ENCODE data around the gene TTBK1. TPM values are rescaled to one million over a fixed set of nuclear protein-coding genes. Genes with fewer than 3 reads are reported as not detected.
A peak's percentile ranks its signal among the peaks of the same experiment; 100 is the strongest.

TTBK1 gene
- total RNA-seq, 6 donors from 2014 or later = 0.06 to 0.20 (median 0.11) TPM; not detected in 2

- DNase-seq (no peak), ATAC-seq (ENCODE audit: low FRiP score in 2 of 2) (no peak)
- no peaks in the 10 kb centered on the region for H3K27me3 ChIP-seq
- WGBS, 2 donors = 93 to 94% methylated on average over 10 of the region's 10 CpGs
- no peak overlapping the region for H3K4me3 ChIP-seq
- no peaks in the 10 kb centered on the region for H3K4me1 ChIP-seq
- no peak for TF ChIP-seq CTCF (IDR thresholded peaks at IDR 0.05)
- TF ChIP-seq POLR2A (IDR thresholded peaks at IDR 0.05) = no peak
- no peak for TF ChIP-seq EP300 (IDR thresholded peaks at IDR 0.05)
- no peak for TF ChIP-seq POLR2AphosphoS5 (IDR thresholded peaks at IDR 0.05)
- H3K9me3 ChIP-seq = no peaks in the 10 kb centered on the region
- peaks cover 0 to 33% (median 12%) of the 10 kb centered on the region in 4 donors for H3K36me3 ChIP-seq
- no peak overlapping the region for H3K27ac ChIP-seq
These were observed 37.4 kb upstream of the TTBK1 start for GRCh38 chr6:43205849-43206248.

GRCh38 chr6:43207286-43207685, 36.0 kb upstream of the TTBK1 start:
- no peak overlapping the region for H3K4me3 ChIP-seq
- no peak for ATAC-seq (ENCODE audit: low FRiP score in 2 of 2)
- no peaks in the 10 kb centered on the region for H3K27me3 ChIP-seq
- DNase-seq = no peak
- H3K9me3 ChIP-seq = no peaks in the 10 kb centered on the region
- H3K36me3 ChIP-seq = peaks cover 0 to 29% (median 11%) of the 10 kb centered on the region in 4 donors
- no peak overlapping the region for H3K27ac ChIP-seq
- no peaks in the 10 kb centered on the region for H3K4me1 ChIP-seq
- TF ChIP-seq POLR2A (IDR thresholded peaks at IDR 0.05) = no peak
- no peak for TF ChIP-seq EP300 (IDR thresholded peaks at IDR 0.05)
- no peak for TF ChIP-seq CTCF (IDR thresholded peaks at IDR 0.05)
- no peak for TF ChIP-seq POLR2AphosphoS5 (IDR thresholded peaks at IDR 0.05)
- 90% methylated on average over 2 of the region's 2 CpGs for WGBS, 2 donors

- ATAC-seq (ENCODE audit: low FRiP score in 2 of 2) (no peak), DNase-seq (no peak)
- H3K4me3 ChIP-seq = no peak overlapping the region
- no peak overlapping the region for H3K27ac ChIP-seq
- peaks cover 0 to 22% (median 21%) of the 10 kb centered on the region in 4 donors for H3K36me3 ChIP-seq
- WGBS, 2 donors = 59 to 64% methylated on average over 1 of the region's 1 CpG
- no peaks in the 10 kb centered on the region for H3K27me3 ChIP-seq
- H3K4me1 ChIP-seq = no peaks in the 10 kb centered on the region
- no peaks in the 10 kb centered on the region for H3K9me3 ChIP-seq
- TF ChIP-seq CTCF (IDR thresholded peaks at IDR 0.05) = no peak
- TF ChIP-seq POLR2AphosphoS5 (IDR thresholded peaks at IDR 0.05) = no peak
- TF ChIP-seq POLR2A (IDR thresholded peaks at IDR 0.05) = no peak
- TF ChIP-seq EP300 (IDR thresholded peaks at IDR 0.05) = no peak
These were observed 31.3 kb upstream of the TTBK1 start for GRCh38 chr6:43211955-43212354.

GRCh38 chr6:43213431-43213830, 29.9 kb upstream of the TTBK1 start:
- peaks cover 0 to 30% (median 25%) of the 10 kb centered on the region in 4 donors for H3K36me3 ChIP-seq
- no peak for TF ChIP-seq EP300 (IDR thresholded peaks at IDR 0.05)
- TF ChIP-seq CTCF (IDR thresholded peaks at IDR 0.05) = no peak
- no peak for TF ChIP-seq POLR2AphosphoS5 (IDR thresholded peaks at IDR 0.05)
- no peak for TF ChIP-seq POLR2A (IDR thresholded peaks at IDR 0.05)

GRCh38 chr6:43215066-43215465, 28.2 kb upstream of the TTBK1 start:
- no peaks in the 10 kb centered on the region for H3K27me3 ChIP-seq
- H3K4me1 ChIP-seq = no peaks in the 10 kb centered on the region
- H3K9me3 ChIP-seq = no peaks in the 10 kb centered on the region
- no peak overlapping the region for H3K4me3 ChIP-seq
- WGBS, 2 donors = 95 to 96% methylated on average over 7 to 8 of the region's 8 CpGs
- DNase-seq (peak in 1 of 2 donors; percentile 44), ATAC-seq (ENCODE audit: low FRiP score in 2 of 2) (no peak)
- H3K27ac ChIP-seq = no peak overlapping the region
- TF ChIP-seq POLR2A (IDR thresholded peaks at IDR 0.05) = no peak
- no peak for TF ChIP-seq CTCF (IDR thresholded peaks at IDR 0.05)
- TF ChIP-seq EP300 (IDR thresholded peaks at IDR 0.05) = no peak
- TF ChIP-seq POLR2AphosphoS5 (IDR thresholded peaks at IDR 0.05) = no peak
- H3K36me3 ChIP-seq = peaks cover 0 to 40% (median 28%) of the 10 kb centered on the region in 4 donors

More at GRCh38 chr6:43213431-43213830, 29.9 kb upstream of the TTBK1 start:
- Histone ChIP-seq H3K27me3 (no peaks in the 10 kb centered on the region), H3K4me3 (no peak overlapping the region), H3K4me1 (no peaks in the 10 kb centered on the region), H3K27ac (no peak overlapping the region), H3K9me3 (no peaks in the 10 kb centered on the region)
- WGBS, 2 donors = 91 to 94% methylated on average over 10 of the region's 11 CpGs
- peak in 1 of 2 donors; percentile 33 for DNase-seq
- no peak for ATAC-seq (ENCODE audit: low FRiP score in 2 of 2)

Measured in upper lobe of left lung (tissue), 6 donors.